HepG2 (cell line): ENCODE data around the gene KLC4. TPM values are rescaled to one million over a fixed set of nuclear protein-coding genes. Genes with fewer than 3 reads are reported as not detected.

Experiments
- ATF6 ChIP-seq: sonication (generic); formaldehyde crosslinking; conservative IDR thresholded peaks from 2 replicates; pipeline ENCODE4 v1.4.0; 2020; ENCODE audit warnings: missing genetic modification reagents
- GPBP1L1 ChIP-seq: sonication (generic); formaldehyde crosslinking; IDR thresholded peaks from 2 replicates; pipeline ENCODE4 v1.5.0; 2020; ENCODE audit warnings: mild to moderate bottlenecking, missing genetic modification reagents
- GPN1 ChIP-seq: sonication (generic); formaldehyde crosslinking; IDR thresholded peaks from 2 replicates; pipeline ENCODE4 v1.5.1; 2020; ENCODE audit warnings: missing genetic modification reagents, borderline replicate concordance
- HNRNPUL1 ChIP-seq: fragments of 200-400 bp; formaldehyde crosslinking; IDR thresholded peaks from 2 replicates; pipeline ENCODE4 v1.6.1; 2017; ENCODE audit warnings: low read depth, mild to moderate bottlenecking, low read length, moderate library complexity
- IKZF1 ChIP-seq: fragments of 450-650 bp; IDR thresholded peaks from 2 replicates; pipeline ENCODE4 v1.7.1; 2016
- POGK ChIP-seq: sonication (generic); formaldehyde crosslinking; conservative IDR thresholded peaks from 2 replicates; pipeline ENCODE4 v1.8.0; 2022; ENCODE audit warnings: mild to moderate bottlenecking, moderate library complexity, missing genetic modification reagents
- SOX6 ChIP-seq, 2 experiments: fragments of 450-650 bp in 1 of 2; sonication (generic) in 1 of 2; formaldehyde crosslinking in 1 of 2; IDR thresholded peaks; 2 replicates each; pipeline versions ENCODE4 v1.4.0 to v1.6.1; 2017 to 2020; ENCODE audit warnings: antibody characterized with exemption in 1 of 2, mild to moderate bottlenecking in 1 of 2, missing genetic modification reagents in 1 of 2
- STAG1 ChIP-seq: sonication (generic); formaldehyde crosslinking; IDR thresholded peaks from 2 replicates; pipeline ENCODE4 v1.4.0; 2020; ENCODE audit warnings: missing genetic modification reagents
- STAT6 ChIP-seq: sonication (generic); formaldehyde crosslinking; IDR thresholded peaks from 2 replicates; pipeline ENCODE4 v1.4.0; 2020; ENCODE audit warnings: missing genetic modification reagents, mild to moderate bottlenecking, borderline replicate concordance
- TEAD3 ChIP-seq: optimal IDR thresholded peaks from 2 replicates; pipeline ENCODE3; 2016; ENCODE audit warnings: borderline replicate concordance
- ZC3H4 ChIP-seq: sonication (generic); formaldehyde crosslinking; IDR thresholded peaks from 2 replicates; pipeline ENCODE4 v1.4.0; 2020; ENCODE audit warnings: missing genetic modification reagents, borderline replicate concordance
- ZNF251 ChIP-seq: sonication (generic); formaldehyde crosslinking; IDR thresholded peaks from 2 replicates; pipeline ENCODE4 v1.9.0; 2021; ENCODE audit warnings: mild to moderate bottlenecking, missing genetic modification reagents
- ZNF496 ChIP-seq: sonication (generic); formaldehyde crosslinking; IDR thresholded peaks from 2 replicates; pipeline ENCODE4 v1.8.1; 2023; ENCODE audit warnings: mild to moderate bottlenecking, moderate library complexity, missing genetic modification reagents; ENCODE audit not compliant: insufficient replicate concordance
- ZNF660 ChIP-seq: sonication (generic); formaldehyde crosslinking; IDR thresholded peaks from 2 replicates; pipeline ENCODE4 v1.5.1; 2020; ENCODE audit warnings: mild to moderate bottlenecking, low read depth, missing genetic modification reagents, borderline replicate concordance
- ZNF687 ChIP-seq: sonication (generic); formaldehyde crosslinking; IDR thresholded peaks from 2 replicates; pipeline ENCODE4 v1.5.1; 2020; ENCODE audit warnings: mild to moderate bottlenecking, missing genetic modification reagents, moderate library complexity
- polyA plus RNA-seq, 8 experiments: library from polyadenylated mRNA; depleted of rRNA in 3 of 8; stranded (reverse) in 7 of 8; unstranded in 1 of 8; fragments of >200 nt; fragmentation: Illumina TruSeq in 4 of 8; extraction: Trizol in 4 of 8; gene quantifications; 2 replicates each; pipeline versions ENCODE4 v1.2.1 to v1.2.3, GENCODE V29; 2011 to 2016; ENCODE audit warnings: low read depth in 4 of 8, missing spikeins in 1 of 8, mixed read lengths in 1 of 8; ENCODE audit not compliant: insufficient read depth in 1 of 8
- total RNA-seq, 5 experiments: library from RNA; depleted of rRNA; stranded (reverse); fragments of >200 nt; fragmentation: Illumina TruSeq; extraction: Trizol; gene quantifications; 2 replicates each; pipeline ENCODE4 v1.2.3, GENCODE V29; 2016; ENCODE audit warnings: low read depth in 1 of 5

KLC4 gene
- total and polyA plus RNA-seq, 2 of the 13 experiments (the other 11 are each of a cell fraction or from before 2014, with no cell fraction given) = 45.4 to 70.4 TPM

GRCh38 chr6:43013843-43014433 is 45.5 kb upstream of the KLC4 start, which contains the start of the genes KLHDC3 and MEA1 (continued):
- TF ChIP-seq STAT6 (CRISPR knock-in tag) (peak; percentile 61; the same call in 1 of the 2 replicates), TEAD3 (CRISPR knock-in tag) (peak; percentile 89), IKZF1 (no peak), ZNF251 (CRISPR knock-in tag) (no peak), ZNF660 (CRISPR knock-in tag) (no peak), HNRNPUL1 (no peak), GPN1 (no peak), ZNF496 (no peak), ATF6 (CRISPR knock-in tag) (0 out of 2 replicates have a peak, but pooled peaks have one; percentile 45), ZC3H4 (CRISPR knock-in tag) (no peak), POGK (CRISPR knock-in tag) (peak; percentile 65; the same call in 1 of the 2 replicates), STAG1 (no peak), SOX6 (IDR thresholded peaks at IDR 0.05) (no peak), SOX6 (CRISPR knock-in tag; IDR thresholded peaks at IDR 0.05) (peak; percentile 56; the same call in 1 of the 2 replicates), ZNF687 (CRISPR knock-in tag) (peak; percentile 81), GPBP1L1 (CRISPR knock-in tag) (no peak)
